Neural progenitor cell (in vitro differentiated cells): Measurements from ENCODE around the gene CTSD. TPM values are rescaled to one million over a fixed set of nuclear protein-coding genes. Genes with fewer than 3 reads are reported as not detected.

Experiments used
- DNase-seq: peaks from one replicate; pipeline ENCODE4 v3.0.0-alpha.2; 2016; ENCODE audit warnings: low spot score
- H2AFZ ChIP-seq: fragments of 200-600 bp; sonication (generic); replicated peaks from 2 replicates; pipeline ENCODE4 v1.6.1; 2016; ENCODE audit warnings: antibody characterized with exemption
- H3F3A ChIP-seq: fragments of 200-600 bp; sonication (generic); 2 replicates; pipeline ENCODE4 v1.6.1; 2016; ENCODE audit warnings: antibody characterized with exemption, low read depth
- H3K27ac ChIP-seq: fragments of 200-600 bp; sonication (generic); 2 replicates; pipeline ENCODE4 v1.5.1; 2016; ENCODE audit warnings: mild to moderate bottlenecking
- H3K27me3 ChIP-seq: fragments of 200-600 bp; sonication (generic); 2 replicates; pipeline ENCODE4 v1.6.1; 2016; ENCODE audit warnings: mild to moderate bottlenecking, moderate library complexity
- H3K36me3 ChIP-seq: fragments of 200-600 bp; sonication (generic); 2 replicates; pipeline ENCODE4 v1.5.1; 2016
- H3K4me1 ChIP-seq: fragments of 200-600 bp; sonication (generic); 2 replicates; pipeline ENCODE4 v1.6.1; 2016; ENCODE audit warnings: mixed run types
- H3K4me2 ChIP-seq: fragments of 200-600 bp; sonication (generic); 2 replicates; pipeline ENCODE4 v1.6.1; 2016
- H3K4me3 ChIP-seq: fragments of 200-600 bp; sonication (generic); 2 replicates; pipeline ENCODE4 v1.5.1; 2016
- H3K79me2 ChIP-seq: fragments of 200-600 bp; sonication (generic); 2 replicates; pipeline ENCODE4 v1.6.1; 2016; ENCODE audit warnings: low read depth
- H3K9ac ChIP-seq: fragments of 200-600 bp; sonication (generic); 2 replicates; pipeline ENCODE4 v1.6.1; 2016
- H3K9me3 ChIP-seq: fragments of 200-600 bp; sonication (generic); 2 replicates; pipeline ENCODE4 v1.5.1; 2016; ENCODE audit warnings: low read depth
- H4K20me1 ChIP-seq: fragments of 200-600 bp; sonication (generic); 2 replicates; pipeline ENCODE4 v1.6.1; 2016; ENCODE audit warnings: low read depth
- H3K27ac Mint-ChIP-seq: 3 replicates; pipeline ENCODE4 v1.8.0; 2021; ENCODE audit warnings: mixed read lengths
- H3K27me3 Mint-ChIP-seq: 2 replicates; pipeline ENCODE4 v1.8.0; 2022; ENCODE audit warnings: low read depth, mild to moderate bottlenecking, inconsistent platforms, moderate library complexity, mixed read lengths; ENCODE audit not compliant: insufficient read depth
- H3K36me3 Mint-ChIP-seq: 3 replicates; pipeline ENCODE4 v1.8.0; 2021; ENCODE audit warnings: mixed read lengths
- H3K4me1 Mint-ChIP-seq: 3 replicates; pipeline ENCODE4 v1.8.0; 2021; ENCODE audit warnings: mixed read lengths
- H3K4me3 Mint-ChIP-seq: 3 replicates; pipeline ENCODE4 v1.8.0; 2021; ENCODE audit warnings: mild to moderate bottlenecking, moderate library complexity, mixed read lengths
- H3K9me3 Mint-ChIP-seq: 3 replicates; pipeline ENCODE4 v1.8.0; 2020; ENCODE audit warnings: mixed read lengths
- CTCF ChIP-seq: fragments of 200-600 bp; sonication (generic); IDR thresholded peaks from 2 replicates; pipeline ENCODE4 v1.5.1; 2017; ENCODE audit warnings: antibody characterized with exemption, mild to moderate bottlenecking
- EZH2 ChIP-seq: fragments of 200-600 bp; sonication (generic); IDR thresholded peaks from 2 replicates; pipeline ENCODE4 v1.6.1; 2017; ENCODE audit warnings: antibody characterized with exemption, mild to moderate bottlenecking, moderate library complexity
- EZH2phosphoT487 ChIP-seq: fragments of 200-600 bp; sonication (generic); IDR thresholded peaks from 2 replicates; pipeline ENCODE4 v1.6.1; 2017; ENCODE audit warnings: antibody characterized with exemption
- total RNA-seq: library from RNA; depleted of rRNA; stranded (reverse); fragments of >200 nt; gene quantifications from 2 replicates; pipeline ENCODE4 v1.2.3, GENCODE V29; 2015; ENCODE audit warnings: low replicate concordance

Gene CTSD
- total RNA-seq, 1 donor from 2014 or later = 38.2 TPM

GRCh38 chr11:1766719-1767398 lies 3.1 kb upstream of the CTSD start:
- no peaks in the 10 kb centered on the region for H3K4me1 ChIP-seq

GRCh38 chr11:1765871-1766718 lies 2.4 kb upstream of the CTSD start:
- peak; percentile 45 for DNase-seq
- H3F3A ChIP-seq = no peaks in the 10 kb centered on the region
- no peaks in the 10 kb centered on the region for H4K20me1 ChIP-seq
- no peak overlapping the region for H2AFZ ChIP-seq
- TF ChIP-seq CTCF (peak; percentile 42), EZH2phosphoT487 (no peak), EZH2 (no peak)
- H3K4me1 Mint-ChIP-seq = peaks cover 11% of the 10 kb centered on the region
- H3K9me3 Mint-ChIP-seq = no peaks in the 10 kb centered on the region
- H3K9me3 ChIP-seq = no peaks in the 10 kb centered on the region
- peaks cover 2% of the 10 kb centered on the region for H3K27me3 Mint-ChIP-seq
- no peaks in the 10 kb centered on the region for H3K36me3 Mint-ChIP-seq
- H3K9ac ChIP-seq = no peak overlapping the region
- H3K4me3 ChIP-seq = no peak overlapping the region
- H3K4me1 ChIP-seq = no peaks in the 10 kb centered on the region
- H3K36me3 ChIP-seq = no peaks in the 10 kb centered on the region
- no peak overlapping the region for H3K27ac Mint-ChIP-seq
- H3K4me3 Mint-ChIP-seq = no peak overlapping the region
- peaks cover 13% of the 10 kb centered on the region for H3K79me2 ChIP-seq
- H3K27me3 ChIP-seq = no peaks in the 10 kb centered on the region
- no peak overlapping the region for H3K4me2 ChIP-seq
- H3K27ac ChIP-seq = no peak overlapping the region

More at GRCh38 chr11:1766719-1767398, 3.1 kb upstream of the CTSD start:
- Histone ChIP-seq H3K27ac (no peak overlapping the region), H3F3A (peaks cover 5% of the 10 kb centered on the region), H3K79me2 (peaks cover 13% of the 10 kb centered on the region), H3K4me2 (no peak overlapping the region), H2AFZ (no peak overlapping the region), H3K9ac (no peak overlapping the region), H3K4me3 (no peak overlapping the region), H4K20me1 (no peaks in the 10 kb centered on the region), H3K9me3 (no peaks in the 10 kb centered on the region), H3K36me3 (no peaks in the 10 kb centered on the region), H3K27me3 (no peaks in the 10 kb centered on the region)
- H3K36me3 Mint-ChIP-seq = no peaks in the 10 kb centered on the region
- H3K4me1 Mint-ChIP-seq = peaks cover 15% of the 10 kb centered on the region
- DNase-seq = no peak
- no peak overlapping the region for H3K27ac Mint-ChIP-seq
- TF ChIP-seq CTCF (no peak), EZH2phosphoT487 (no peak), EZH2 (no peak)
- H3K27me3 Mint-ChIP-seq = peaks cover 3% of the 10 kb centered on the region
- no peak overlapping the region for H3K4me3 Mint-ChIP-seq
- no peaks in the 10 kb centered on the region for H3K9me3 Mint-ChIP-seq

GRCh38 chr11:1763336-1763795 lies 361 bp downstream of the CTSD start:
- no peaks in the 10 kb centered on the region for H3F3A ChIP-seq
- H3K4me3 ChIP-seq = peak overlapping the region; percentile 99
- H3K27me3 ChIP-seq = no peaks in the 10 kb centered on the region
- Mint-ChIP-seq H3K27ac (no peak overlapping the region), H3K9me3 (no peaks in the 10 kb centered on the region), H3K4me3 (peak overlapping the region; percentile 82), H3K27me3 (peaks cover 2% of the 10 kb centered on the region), H3K36me3 (no peaks in the 10 kb centered on the region), H3K4me1 (peaks cover 7% of the 10 kb centered on the region)
- peaks cover 13% of the 10 kb centered on the region for H3K79me2 ChIP-seq
- H2AFZ ChIP-seq = peak overlapping the region; percentile 69
- H3K4me1 ChIP-seq = no peaks in the 10 kb centered on the region
- DNase-seq = no peak
- no peaks in the 10 kb centered on the region for H4K20me1 ChIP-seq
- H3K9ac ChIP-seq = peak overlapping the region; percentile 89
- H3K4me2 ChIP-seq = peak overlapping the region; percentile 100
- H3K36me3 ChIP-seq = no peaks in the 10 kb centered on the region
- no peaks in the 10 kb centered on the region for H3K9me3 ChIP-seq
- H3K27ac ChIP-seq = no peak overlapping the region
- TF ChIP-seq EZH2 (no peak), CTCF (no peak), EZH2phosphoT487 (no peak)
